HepG2 (cell line): ENCODE data around the gene AXIN2. TPM values are rescaled to one million over a fixed set of nuclear protein-coding genes. Genes with fewer than 3 reads are reported as not detected.

Source experiments
- DMAP1 ChIP-seq: IDR thresholded peaks from 2 replicates; pipeline ENCODE4 v1.6.1; 2016
- PRDM10 ChIP-seq: sonication (generic); formaldehyde crosslinking; IDR thresholded peaks from 2 replicates; pipeline ENCODE4 v1.4.0; 2020; ENCODE audit warnings: low read depth, missing genetic modification reagents
- TSC22D2 ChIP-seq: sonication (generic); formaldehyde crosslinking; IDR thresholded peaks from 2 replicates; pipeline ENCODE4 v1.5.1; 2020; ENCODE audit warnings: missing genetic modification reagents, mild to moderate bottlenecking, borderline replicate concordance
- ZNF143 ChIP-seq: sonication (generic); formaldehyde crosslinking; IDR thresholded peaks from 2 replicates; pipeline ENCODE4 v1.4.0; 2020; ENCODE audit warnings: missing genetic modification reagents
- polyA plus RNA-seq, 8 experiments: library from polyadenylated mRNA; depleted of rRNA in 3 of 8; stranded (reverse) in 7 of 8; unstranded in 1 of 8; fragments of >200 nt; fragmentation: Illumina TruSeq in 4 of 8; extraction: Trizol in 4 of 8; gene quantifications; 2 replicates each; pipeline versions ENCODE4 v1.2.1 to v1.2.3, GENCODE V29; 2011 to 2016; ENCODE audit warnings: low read depth in 4 of 8, missing spikeins in 1 of 8, mixed read lengths in 1 of 8; ENCODE audit not compliant: insufficient read depth in 1 of 8
- total RNA-seq, 5 experiments: library from RNA; depleted of rRNA; stranded (reverse); fragments of >200 nt; fragmentation: Illumina TruSeq; extraction: Trizol; gene quantifications; 2 replicates each; pipeline ENCODE4 v1.2.3, GENCODE V29; 2016; ENCODE audit warnings: low read depth in 1 of 5
- TF ChIP-seq, protein P1 (sequence below): sonication (generic); formaldehyde crosslinking; IDR thresholded peaks from 2 replicates; pipeline ENCODE4 v1.4.0; 2020; ENCODE audit warnings: missing genetic modification reagents, borderline replicate concordance

AXIN2 gene
- total and polyA plus RNA-seq, 2 of the 13 experiments (the other 11 are each of a cell fraction or from before 2014, with no cell fraction given): 58.6 to 63.4 TPM

DNA sequence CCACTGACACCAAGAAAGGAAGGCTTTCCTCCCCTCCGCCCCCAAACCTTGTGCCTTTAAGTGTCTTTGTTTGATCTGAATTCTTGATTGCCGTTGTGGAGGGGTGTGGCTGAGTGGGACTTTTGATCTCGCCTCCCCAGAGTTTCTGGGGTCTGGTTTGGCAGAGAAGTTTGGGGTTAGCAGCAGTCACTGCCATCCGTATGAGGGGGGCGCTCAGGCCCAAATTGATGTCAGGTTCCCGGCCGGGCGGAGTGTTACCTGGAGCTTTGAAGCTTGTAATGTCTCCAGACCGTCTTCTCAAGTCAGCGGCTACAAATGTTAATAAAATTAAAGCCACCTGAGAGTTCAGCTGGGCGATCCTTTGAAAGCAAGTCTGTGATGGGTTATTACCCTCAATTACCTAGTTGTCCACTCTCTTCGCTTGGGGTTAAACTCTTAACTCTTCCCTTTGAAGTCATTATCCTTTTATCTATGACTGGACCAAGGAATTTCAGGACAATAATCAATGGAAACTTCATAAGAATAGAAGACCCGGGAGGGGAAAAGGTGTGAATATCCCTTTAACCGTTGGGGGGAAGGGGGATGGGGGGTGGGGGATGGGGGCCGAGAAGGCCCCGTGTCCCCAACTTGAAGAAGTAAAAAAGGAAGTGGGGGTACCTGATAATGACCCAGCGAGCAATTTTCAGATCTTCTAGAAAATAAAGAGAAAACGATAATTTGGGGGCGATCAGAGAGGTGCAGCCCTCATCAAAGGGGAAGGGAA, 31.8 kb upstream of the AXIN2 start (continued):
- TF ChIP-seq, protein P1, sequence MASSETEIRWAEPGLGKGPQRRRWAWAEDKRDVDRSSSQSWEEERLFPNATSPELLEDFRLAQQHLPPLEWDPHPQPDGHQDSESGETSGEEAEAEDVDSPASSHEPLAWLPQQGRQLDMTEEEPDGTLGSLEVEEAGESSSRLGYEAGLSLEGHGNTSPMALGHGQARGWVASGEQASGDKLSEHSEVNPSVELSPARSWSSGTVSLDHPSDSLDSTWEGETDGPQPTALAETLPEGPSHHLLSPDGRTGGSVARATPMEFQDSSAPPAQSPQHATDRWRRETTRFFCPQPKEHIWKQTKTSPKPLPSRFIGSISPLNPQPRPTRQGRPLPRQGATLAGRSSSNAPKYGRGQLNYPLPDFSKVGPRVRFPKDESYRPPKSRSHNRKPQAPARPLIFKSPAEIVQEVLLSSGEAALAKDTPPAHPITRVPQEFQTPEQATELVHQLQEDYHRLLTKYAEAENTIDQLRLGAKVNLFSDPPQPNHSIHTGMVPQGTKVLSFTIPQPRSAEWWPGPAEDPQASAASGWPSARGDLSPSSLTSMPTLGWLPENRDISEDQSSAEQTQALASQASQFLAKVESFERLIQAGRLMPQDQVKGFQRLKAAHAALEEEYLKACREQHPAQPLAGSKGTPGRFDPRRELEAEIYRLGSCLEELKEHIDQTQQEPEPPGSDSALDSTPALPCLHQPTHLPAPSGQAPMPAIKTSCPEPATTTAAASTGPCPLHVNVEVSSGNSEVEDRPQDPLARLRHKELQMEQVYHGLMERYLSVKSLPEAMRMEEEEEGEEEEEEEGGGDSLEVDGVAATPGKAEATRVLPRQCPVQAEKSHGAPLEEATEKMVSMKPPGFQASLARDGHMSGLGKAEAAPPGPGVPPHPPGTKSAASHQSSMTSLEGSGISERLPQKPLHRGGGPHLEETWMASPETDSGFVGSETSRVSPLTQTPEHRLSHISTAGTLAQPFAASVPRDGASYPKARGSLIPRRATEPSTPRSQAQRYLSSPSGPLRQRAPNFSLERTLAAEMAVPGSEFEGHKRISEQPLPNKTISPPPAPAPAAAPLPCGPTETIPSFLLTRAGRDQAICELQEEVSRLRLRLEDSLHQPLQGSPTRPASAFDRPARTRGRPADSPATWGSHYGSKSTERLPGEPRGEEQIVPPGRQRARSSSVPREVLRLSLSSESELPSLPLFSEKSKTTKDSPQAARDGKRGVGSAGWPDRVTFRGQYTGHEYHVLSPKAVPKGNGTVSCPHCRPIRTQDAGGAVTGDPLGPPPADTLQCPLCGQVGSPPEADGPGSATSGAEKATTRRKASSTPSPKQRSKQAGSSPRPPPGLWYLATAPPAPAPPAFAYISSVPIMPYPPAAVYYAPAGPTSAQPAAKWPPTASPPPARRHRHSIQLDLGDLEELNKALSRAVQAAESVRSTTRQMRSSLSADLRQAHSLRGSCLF (CRISPR knock-in tag): no peak
- TF ChIP-seq PRDM10 (CRISPR knock-in tag) (no peak), TSC22D2 (no peak), ZNF143 (CRISPR knock-in tag) (no peak), DMAP1 (CRISPR knock-in tag) (no peak)
